GM10266 (cell line): ENCODE data around the gene SRPK2.

Source experiments
- DNase-seq: peaks from one replicate; pipeline ENCODE4 v3.0.0; 2012; ENCODE audit errors: extremely low spot score
- CTCF ChIP-seq: IDR thresholded peaks from 2 replicates; pipeline ENCODE4 v1.5.1; 2012; ENCODE audit warnings: mild to moderate bottlenecking, low read depth; ENCODE audit not compliant: control insufficient read depth, insufficient read depth; ENCODE audit errors: missing control alignments

Gene SRPK2

GRCh38 chr7:105131890-105132289 lies 256.8 kb downstream of the SRPK2 start:
- no peak for DNase-seq
- no peak for TF ChIP-seq CTCF

GRCh38 chr7:105131033-105131656 lies 257.6 kb downstream of the SRPK2 start:
- no peak for TF ChIP-seq CTCF

GRCh38 chr7:105130580-105130979 lies 258.1 kb downstream of the SRPK2 start:
- no peak for TF ChIP-seq CTCF
- DNase-seq: no peak

More at GRCh38 chr7:105131033-105131656, 257.6 kb downstream of the SRPK2 start:
- peak; percentile 28 for DNase-seq

GRCh38 chr7:105130048-105130447 lies 258.7 kb downstream of the SRPK2 start:
- DNase-seq: no peak
- no peak for TF ChIP-seq CTCF

- no peak for DNase-seq
- TF ChIP-seq CTCF: no peak
Measured at GRCh38 chr7:105127179-105127578, 261.5 kb downstream of the SRPK2 start.

GRCh38 chr7:105126436-105126975 lies 262.2 kb downstream of the SRPK2 start:
- no peak for DNase-seq
- TF ChIP-seq CTCF: no peak

- no peak for TF ChIP-seq CTCF
- no peak for DNase-seq
Measured at GRCh38 chr7:105125745-105126144, 263.0 kb downstream of the SRPK2 start.
